SH-SY5Y (cell line): Measurements from ENCODE around the gene CACNA2D1.

Experiments
- GATA2 ChIP-seq: IDR thresholded peaks from 2 replicates; pipeline ENCODE4 v1.6.1; 2011; ENCODE audit warnings: mild to moderate bottlenecking, low read depth, low read length
- GATA3 ChIP-seq: IDR thresholded peaks from 2 replicates; pipeline ENCODE4 v1.6.1; 2011; ENCODE audit warnings: low read depth, mild to moderate bottlenecking, low read length, moderate library complexity

DNA sequence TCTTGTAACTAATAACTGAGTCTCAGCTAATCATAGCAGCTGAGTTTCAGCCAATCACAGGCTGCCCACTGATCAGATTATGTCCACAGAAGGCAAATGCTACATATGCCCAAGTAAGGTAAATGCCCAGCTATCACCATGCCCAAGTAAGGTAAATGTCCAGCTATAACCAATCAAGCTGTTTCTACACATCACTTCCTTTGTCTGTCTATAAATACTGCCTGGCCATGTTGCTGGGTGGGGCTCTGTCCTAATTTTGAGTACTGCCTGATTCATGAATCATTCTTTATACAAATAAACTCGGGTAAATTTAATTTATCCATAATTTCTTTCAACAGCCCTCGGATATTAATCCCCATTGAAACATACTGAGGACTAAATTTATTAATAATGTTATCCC is 312.4 kb downstream of the CACNA2D1 start:
- TF ChIP-seq GATA2 (no peak), GATA3 (no peak)
